HepG2 (cell line): ENCODE measurements around the gene HK3. TPM values are rescaled to one million over a fixed set of nuclear protein-coding genes. Genes with fewer than 3 reads are reported as not detected.

Experiments
- ATAC-seq: fragments of 200-7000 bp; cut with Tn5 transposase; 3 replicates; pipeline ENCODE4 v1.9.1; 2020; ENCODE audit warnings: mild to moderate bottlenecking, moderate library complexity
- BruUV-seq: library from RNA; stranded (reverse); fragments of 400-500 nt; replicated peaks from 2 replicates; lab custom pipeline; 2021; lab: Mats Ljungman, UMichigan
- CTCF ChIA-PET: fragments of 300-600 bp; formaldehyde crosslinking; extraction: SDS; loops from one replicate; lab custom pipeline; 2021; ENCODE audit warnings: low total read pairs, inconsistent platforms, low intra/inter-chr PET ratio; lab: Yijun Ruan, JAX
- POLR2A ChIA-PET: fragments of 350-600 bp; sonication (Branson Sonifier 250); formaldehyde crosslinking; loops from one replicate; lab custom pipeline; 2020; ENCODE audit warnings: antibody characterized with exemption, inconsistent platforms; lab: Yijun Ruan, JAX
- DNase-seq: peaks from one replicate; pipeline ENCODE4 v3.0.0-alpha.2; 2015; ENCODE audit warnings: low spot score
- FAIRE-seq: peaks from 3 replicates; lab custom pipeline; 2011; peaks lifted over from hg19 to GRCh38; lab: Jason Lieb, UNC
- H2AFZ ChIP-seq: one replicate; pipeline ENCODE4 v1.6.1; 2011; ENCODE audit warnings: low read length, inconsistent platforms
- H3K27ac ChIP-seq: fragments of 300-600 bp; 3 replicates; pipeline ENCODE4 v1.8.0; 2011; ENCODE audit warnings: mixed run types, mild to moderate bottlenecking, mixed read lengths, low read length, inconsistent platforms; ENCODE audit not compliant: insufficient read depth; ENCODE audit errors: extremely low read length
- H3K27me3 ChIP-seq, 2 experiments: fragments of 200-600 bp in 1 of 2; 2 replicates in 1 of 2; 3 replicates in 1 of 2; pipeline versions ENCODE4 v1.6.0 to v1.8.0; 2011; ENCODE audit warnings: low read length in 2 of 2, mild to moderate bottlenecking in 2 of 2, moderate library complexity in 2 of 2, inconsistent platforms in 1 of 2; ENCODE audit not compliant: insufficient read depth in 2 of 2, control insufficient read depth in 1 of 2
- H3K36me3 ChIP-seq, 2 experiments: fragments of 200-600 bp in 1 of 2; replicated peaks in 1 of 2; 2 replicates in 1 of 2; 3 replicates in 1 of 2; pipeline versions ENCODE4 v1.5.1 to v1.8.0; 2011; ENCODE audit warnings: low read length in 2 of 2, inconsistent platforms in 1 of 2; ENCODE audit not compliant: insufficient read depth in 2 of 2, control insufficient read depth in 1 of 2
- H3K4me1 ChIP-seq: 2 replicates; pipeline ENCODE4 v1.5.1; 2012; ENCODE audit warnings: low read length, inconsistent platforms; ENCODE audit not compliant: insufficient read depth
- H3K4me2 ChIP-seq: 2 replicates; pipeline ENCODE4 v1.6.0; 2011; ENCODE audit warnings: low read depth, low read length, inconsistent platforms
- H3K4me3 ChIP-seq, 3 experiments: fragments of 200-600 bp in 1 of 3; sonication (generic), shearing (Covaris generic) in 1 of 3; replicated peaks in 1 of 3; 2 replicates each; pipeline ENCODE4 v1.5.1; 2011 to 2016; ENCODE audit warnings: low read length in 3 of 3, inconsistent platforms in 2 of 3, low read depth in 2 of 3, mild to moderate bottlenecking in 2 of 3, control low read depth in 1 of 3, mixed read lengths in 1 of 3; ENCODE audit not compliant: insufficient read depth in 1 of 3
- H3K79me2 ChIP-seq: one replicate; pipeline ENCODE4 v1.6.1; 2011; ENCODE audit warnings: low read length, inconsistent platforms; ENCODE audit not compliant: insufficient read depth
- H3K9ac ChIP-seq: 2 replicates; pipeline ENCODE4 v1.6.0; 2011; ENCODE audit warnings: mild to moderate bottlenecking, low read depth, low read length, inconsistent platforms; ENCODE audit not compliant: insufficient read depth
- H3K9me3 ChIP-seq: 2 replicates; pipeline ENCODE4 v1.5.1; 2012; ENCODE audit warnings: mild to moderate bottlenecking, low read length
- H4K20me1 ChIP-seq: 2 replicates; pipeline ENCODE4 v1.6.0; 2011; ENCODE audit warnings: inconsistent platforms, mild to moderate bottlenecking, low read length, moderate library complexity; ENCODE audit not compliant: insufficient read depth
- BRCA1 ChIP-seq: sonication (generic); formaldehyde crosslinking; IDR thresholded peaks from 2 replicates; pipeline ENCODE4 v1.4.0; 2020; ENCODE audit warnings: missing genetic modification reagents
- EEA1 ChIP-seq: sonication (generic); formaldehyde crosslinking; IDR thresholded peaks from 2 replicates; pipeline ENCODE4 v1.5.1; 2020; ENCODE audit warnings: mild to moderate bottlenecking, missing genetic modification reagents, borderline replicate concordance
- FOSL1 ChIP-seq: sonication (generic); formaldehyde crosslinking; IDR thresholded peaks from 2 replicates; pipeline ENCODE4 v1.9.0; 2021; ENCODE audit warnings: missing genetic modification reagents, borderline replicate concordance
- KMT2A ChIP-seq: sonication (generic); formaldehyde crosslinking; IDR thresholded peaks from 2 replicates; pipeline ENCODE4 v1.4.0; 2020; ENCODE audit warnings: missing genetic modification reagents
- NCOA1 ChIP-seq: sonication (generic); formaldehyde crosslinking; IDR thresholded peaks from 2 replicates; pipeline ENCODE4 v1.9.0; 2021; ENCODE audit warnings: missing genetic modification reagents
- NFATC3 ChIP-seq: sonication (generic); formaldehyde crosslinking; IDR thresholded peaks from 2 replicates; pipeline ENCODE4 v1.5.1; 2020; ENCODE audit warnings: mild to moderate bottlenecking, missing genetic modification reagents
- SKI ChIP-seq: fragments of 450-650 bp; IDR thresholded peaks from one replicate; pipeline ENCODE4 v1.6.1; 2018; ENCODE audit warnings: mild to moderate bottlenecking; ENCODE audit not compliant: partially characterized antibody
- ZFP36L1 ChIP-seq: sonication (generic); formaldehyde crosslinking; IDR thresholded peaks from 2 replicates; pipeline ENCODE4 v1.8.0; 2022; ENCODE audit warnings: mild to moderate bottlenecking, missing genetic modification reagents, moderate library complexity
- ZNF367 ChIP-seq: sonication (generic); formaldehyde crosslinking; IDR thresholded peaks from 2 replicates; pipeline ENCODE4 v1.4.0; 2020; ENCODE audit warnings: missing genetic modification reagents, borderline replicate concordance
- WGBS: methylation state at CpG from one replicate; pipeline ENCODE4 v1.1.6; 2017; ENCODE audit warnings: low lambda C conversion rate; 5-methylcytosine and 5-hydroxymethylcytosine counted together
- in situ Hi-C: cut with HindIII; loops from 2 replicates; pipeline ENCODE4 v1.10.0; 2017; ENCODE audit warnings: low pct_unique_long_range_greater_than_20kb; ENCODE audit not compliant: extremely low pct_ligation_motif_present
- intact Hi-C: fragments of 100-400 bp; cut with micrococcal nuclease; formaldehyde crosslinking; loops from one replicate; pipeline ENCODE4 v1.10.0; 2022; ENCODE audit not compliant: unreplicated experiment
- polyA plus RNA-seq, 8 experiments: library from polyadenylated mRNA; depleted of rRNA in 3 of 8; stranded (reverse) in 7 of 8; unstranded in 1 of 8; fragments of >200 nt; fragmentation: Illumina TruSeq in 4 of 8; extraction: Trizol in 4 of 8; gene quantifications; 2 replicates each; pipeline versions ENCODE4 v1.2.1 to v1.2.3, GENCODE V29; 2011 to 2016; ENCODE audit warnings: low read depth in 4 of 8, missing spikeins in 1 of 8, mixed read lengths in 1 of 8; ENCODE audit not compliant: insufficient read depth in 1 of 8
- total RNA-seq, 5 experiments: library from RNA; depleted of rRNA; stranded (reverse); fragments of >200 nt; fragmentation: Illumina TruSeq; extraction: Trizol; gene quantifications; 2 replicates each; pipeline ENCODE4 v1.2.3, GENCODE V29; 2016; ENCODE audit warnings: low read depth in 1 of 5
- TF ChIP-seq, protein P1 (sequence below): sonication (generic); formaldehyde crosslinking; IDR thresholded peaks from 2 replicates; pipeline ENCODE4 v1.4.0; 2020; ENCODE audit warnings: missing genetic modification reagents, borderline replicate concordance

Gene HK3
- total and polyA plus RNA-seq, 2 of the 13 experiments (the other 11 are each of a cell fraction or from before 2014, with no cell fraction given): not detected

DNA sequence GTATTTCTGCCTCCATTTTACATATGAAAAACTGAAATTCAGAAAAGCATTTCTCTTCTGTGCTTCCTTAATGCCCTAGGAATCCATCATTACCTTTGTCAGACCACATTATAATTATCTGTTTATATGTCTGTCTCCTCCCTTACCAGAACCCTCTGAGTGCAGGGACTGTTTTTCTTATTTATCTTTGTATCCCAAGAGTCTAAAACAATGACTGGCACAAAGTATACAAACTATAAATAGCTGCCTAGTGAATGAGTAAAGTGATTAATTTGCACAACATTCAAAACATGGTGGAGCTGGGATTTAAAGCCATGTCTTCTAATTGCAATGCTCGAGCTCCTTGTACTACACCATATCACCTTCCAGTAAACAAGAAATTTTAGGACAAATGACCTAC is 49.3 kb upstream of the HK3 start:
- no peak for ATAC-seq
- ChIA-PET CTCF (no interaction called here), POLR2A (interaction anchor here (0.6 kb wide), 1 partner anchor 21 kb away, joined by 4 read pairs; no protein-coding TSS in a partner anchor)
- Histone ChIP-seq H3K27ac (no peak overlapping the region), H3K4me3 (no peak overlapping the region), H3K79me2 (no peaks in the 10 kb centered on the region), H3K9ac (no peak overlapping the region), H3K36me3 (peaks cover 8 to 62% of the 10 kb centered on the region in 2 experiments), H3K4me1 (peaks cover 11% of the 10 kb centered on the region), H4K20me1 (no peaks in the 10 kb centered on the region), H3K4me2 (no peak overlapping the region), H3K27me3 (no peaks in the 10 kb centered on the region), H2AFZ (no peak overlapping the region), H3K9me3 (no peaks in the 10 kb centered on the region)
- 91% methylated on average over 1 of the region's 1 CpG for WGBS
- DNase-seq: no peak
- no TSS peak for BruUV-seq
- in situ Hi-C loops (no loop called here), intact Hi-C loops (no loop called here)
- TF ChIP-seq, protein P1, sequence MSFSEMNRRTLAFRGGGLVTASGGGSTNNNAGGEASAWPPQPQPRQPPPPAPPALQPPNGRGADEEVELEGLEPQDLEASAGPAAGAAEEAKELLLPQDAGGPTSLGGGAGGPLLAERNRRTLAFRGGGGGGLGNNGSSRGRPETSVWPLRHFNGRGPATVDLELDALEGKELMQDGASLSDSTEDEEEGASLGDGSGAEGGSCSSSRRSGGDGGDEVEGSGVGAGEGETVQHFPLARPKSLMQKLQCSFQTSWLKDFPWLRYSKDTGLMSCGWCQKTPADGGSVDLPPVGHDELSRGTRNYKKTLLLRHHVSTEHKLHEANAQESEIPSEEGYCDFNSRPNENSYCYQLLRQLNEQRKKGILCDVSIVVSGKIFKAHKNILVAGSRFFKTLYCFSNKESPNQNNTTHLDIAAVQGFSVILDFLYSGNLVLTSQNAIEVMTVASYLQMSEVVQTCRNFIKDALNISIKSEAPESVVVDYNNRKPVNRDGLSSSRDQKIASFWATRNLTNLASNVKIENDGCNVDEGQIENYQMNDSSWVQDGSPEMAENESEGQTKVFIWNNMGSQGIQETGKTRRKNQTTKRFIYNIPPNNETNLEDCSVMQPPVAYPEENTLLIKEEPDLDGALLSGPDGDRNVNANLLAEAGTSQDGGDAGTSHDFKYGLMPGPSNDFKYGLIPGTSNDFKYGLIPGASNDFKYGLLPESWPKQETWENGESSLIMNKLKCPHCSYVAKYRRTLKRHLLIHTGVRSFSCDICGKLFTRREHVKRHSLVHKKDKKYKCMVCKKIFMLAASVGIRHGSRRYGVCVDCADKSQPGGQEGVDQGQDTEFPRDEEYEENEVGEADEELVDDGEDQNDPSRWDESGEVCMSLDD (CRISPR knock-in tag): no peak
- TF ChIP-seq EEA1 (no peak), ZFP36L1 (CRISPR knock-in tag) (no peak), NCOA1 (CRISPR knock-in tag) (no peak), KMT2A (CRISPR knock-in tag) (no peak), FOSL1 (CRISPR knock-in tag) (no peak), ZNF367 (CRISPR knock-in tag) (no peak), BRCA1 (CRISPR knock-in tag) (no peak), SKI (no peak), NFATC3 (no peak)
- FAIRE-seq: no peak
